ENCODE data around the gene TET2. TPM values are rescaled to one million over a fixed set of nuclear protein-coding genes. Genes with fewer than 3 reads are reported as not detected.

Gene TET2
- total RNA-seq, 2 experiments from 2014 or later = 0.19 TPM; not detected in 1

GRCh38 chr4:105145156-105145902 is 1.3 kb upstream of the TET2 start:
- Histone ChIP-seq H4K20me1 (ENCODE audit: insufficient read depth, low read length) (peaks cover 4% of the 10 kb centered on the region; the same call in 1 of the 2 replicates), H3K36me3 (ENCODE audit: insufficient read depth, low read length) (no peaks in the 10 kb centered on the region), H3K9me3 (ENCODE audit: low read length) (no peaks in the 10 kb centered on the region), H3K4me3 (ENCODE audit: low read depth, low read length, poor library complexity, severe bottlenecking) (no peak overlapping the region), H3K4me2 (ENCODE audit: low read length) (peak overlapping the region; percentile 52; the same call in 1 of the 2 replicates), H3K4me1 (ENCODE audit: insufficient read depth, low read length, poor library complexity, severe bottlenecking) (peaks cover 10% of the 10 kb centered on the region), H2AFZ (ENCODE audit: low read length) (no peak overlapping the region), H3K79me2 (ENCODE audit: insufficient read depth, low read depth, low read length) (no peaks in the 10 kb centered on the region), H3K27ac (ENCODE audit: low read depth, low read length, poor library complexity, severe bottlenecking) (no peak overlapping the region), H3K9me2 (ENCODE audit: insufficient read depth, low read length) (no peaks in the 10 kb centered on the region)
- no peak for DNase-seq (ENCODE audit: low spot score)
- TF ChIP-seq CTCF (conservative IDR thresholded peaks at IDR 0.05; ENCODE audit: low read length) (no peak), EZH2phosphoT487 (IDR thresholded peaks at IDR 0.05; ENCODE audit: borderline replicate concordance, low read depth, low read length) (peak; percentile 44; the same call in 1 of the 2 replicates)
- ChIA-PET CTCF (ENCODE audit: unreplicated experiment) (no interaction called here), POLR2A (no interaction called here)
- BruUV-seq (replicated peaks) = no TSS peak
- intact Hi-C loops (cut with micrococcal nuclease; ENCODE audit: unreplicated experiment) = loop anchor here (2.0 to 5.0 kb wide), 2 partner anchors 319 to 423 kb away; no protein-coding TSS in a partner anchor

- POLR2A ChIA-PET = no interaction called here
- H3K9me3 ChIP-seq (ENCODE audit: low read length) = no peaks in the 10 kb centered on the region
- H3K27ac ChIP-seq (ENCODE audit: low read depth, low read length, poor library complexity, severe bottlenecking) = no peak overlapping the region
- peak overlapping the region; percentile 52; the same call in 1 of the 2 replicates for H3K4me2 ChIP-seq (ENCODE audit: low read length)
- intact Hi-C loops (cut with micrococcal nuclease; ENCODE audit: unreplicated experiment) = loop anchor here (2.0 to 5.0 kb wide), 2 partner anchors 319 to 424 kb away; no protein-coding TSS in a partner anchor
- BruUV-seq (replicated peaks) = no TSS peak
- H3K9me2 ChIP-seq (ENCODE audit: insufficient read depth, low read length) = no peaks in the 10 kb centered on the region
- peak overlapping the region; percentile 57 for H3K4me3 ChIP-seq (ENCODE audit: low read depth, low read length, poor library complexity, severe bottlenecking)
- CTCF ChIA-PET (ENCODE audit: unreplicated experiment) = no interaction called here
- no peak for TF ChIP-seq CTCF (conservative IDR thresholded peaks at IDR 0.05; ENCODE audit: low read length)
- no peak for TF ChIP-seq EZH2phosphoT487 (IDR thresholded peaks at IDR 0.05; ENCODE audit: borderline replicate concordance, low read depth, low read length)
- no peak overlapping the region for H2AFZ ChIP-seq (ENCODE audit: low read length)
- H3K36me3 ChIP-seq (ENCODE audit: insufficient read depth, low read length) = no peaks in the 10 kb centered on the region
- H3K4me1 ChIP-seq (ENCODE audit: insufficient read depth, low read length, poor library complexity, severe bottlenecking) = peaks cover 10% of the 10 kb centered on the region
- peaks cover 4% of the 10 kb centered on the region; the same call in 1 of the 2 replicates for H4K20me1 ChIP-seq (ENCODE audit: insufficient read depth, low read length)
- no peak for DNase-seq (ENCODE audit: low spot score)
- H3K79me2 ChIP-seq (ENCODE audit: insufficient read depth, low read depth, low read length) = no peaks in the 10 kb centered on the region
These were observed 787 bp upstream of the TET2 start for GRCh38 chr4:105145903-105146275.

GRCh38 chr4:105147016-105147552 is 408 bp downstream of the TET2 start:
- H3K9me2 ChIP-seq (ENCODE audit: insufficient read depth, low read length) = no peaks in the 10 kb centered on the region
- H3K4me3 ChIP-seq (ENCODE audit: low read depth, low read length, poor library complexity, severe bottlenecking) = peak overlapping the region; percentile 57
- H3K36me3 ChIP-seq (ENCODE audit: insufficient read depth, low read length) = no peaks in the 10 kb centered on the region
- TF ChIP-seq EZH2phosphoT487 (IDR thresholded peaks at IDR 0.05; ENCODE audit: borderline replicate concordance, low read depth, low read length) = no peak
- no peak for TF ChIP-seq CTCF (conservative IDR thresholded peaks at IDR 0.05; ENCODE audit: low read length)
- no TSS peak for BruUV-seq (replicated peaks)
- DNase-seq (ENCODE audit: low spot score) = no peak
- H4K20me1 ChIP-seq (ENCODE audit: insufficient read depth, low read length) = peaks cover 4% of the 10 kb centered on the region; the same call in 1 of the 2 replicates
- ChIA-PET CTCF (ENCODE audit: unreplicated experiment) (no interaction called here), POLR2A (no interaction called here)
- H3K27ac ChIP-seq (ENCODE audit: low read depth, low read length, poor library complexity, severe bottlenecking) = no peak overlapping the region
- H3K79me2 ChIP-seq (ENCODE audit: insufficient read depth, low read depth, low read length) = no peaks in the 10 kb centered on the region
- no peaks in the 10 kb centered on the region for H3K9me3 ChIP-seq (ENCODE audit: low read length)
- H3K4me2 ChIP-seq (ENCODE audit: low read length) = peak overlapping the region; percentile 52
- H3K4me1 ChIP-seq (ENCODE audit: insufficient read depth, low read length, poor library complexity, severe bottlenecking) = peaks cover 10% of the 10 kb centered on the region
- intact Hi-C loops (cut with micrococcal nuclease; ENCODE audit: unreplicated experiment) = loop anchor here (5.0 kb wide), 1 partner anchor 425 kb away; no protein-coding TSS in a partner anchor
- H2AFZ ChIP-seq (ENCODE audit: low read length) = peak overlapping the region; percentile 32; the same call in 1 of the 2 replicates
